IPS DF 6.9 (cell line): ENCODE data around the gene EID1.
"Not testable (repeated sequence)": the region's sequence is repeated elsewhere in the genome, so short reads cannot be mapped to it uniquely, and the experiment has no call there.

Experiments used
- DNase-seq: peaks from one replicate; pipeline ENCODE4 v3.0.0-alpha.2; 2013; ENCODE audit warnings: low read depth, low spot score
- H3K27ac ChIP-seq: one replicate; pipeline ENCODE4 v1.5.1; 2013; ENCODE audit warnings: low read length, control low read depth
- H3K27me3 ChIP-seq: 2 replicates; pipeline ENCODE4 v1.6.1; 2013; ENCODE audit warnings: mild to moderate bottlenecking, low read length; ENCODE audit not compliant: control insufficient read depth, insufficient read depth
- H3K36me3 ChIP-seq: 2 replicates; pipeline ENCODE4 v1.6.1; 2013; ENCODE audit warnings: low read length; ENCODE audit not compliant: control insufficient read depth, insufficient read depth
- H3K4me1 ChIP-seq: 2 replicates; pipeline ENCODE4 v1.6.1; 2013; ENCODE audit warnings: low read length; ENCODE audit not compliant: control insufficient read depth, insufficient read depth
- H3K4me3 ChIP-seq: 2 replicates; pipeline ENCODE4 v1.5.1; 2013; ENCODE audit warnings: mild to moderate bottlenecking, low read length
- H3K9me3 ChIP-seq: 2 replicates; pipeline ENCODE4 v1.6.1; 2013; ENCODE audit warnings: low read length, inconsistent platforms; ENCODE audit not compliant: control insufficient read depth, insufficient read depth
- WGBS: extraction: QIAGEN DNeasy Blood & Tissue Kit; methylation state at CpG from one replicate; pipeline ENCODE4 v1.1.7; 2013; ENCODE audit warnings: mixed read lengths, missing lambda C conversion rate; ENCODE audit not compliant: insufficient read length, insufficient coverage; 5-methylcytosine and 5-hydroxymethylcytosine counted together

EID1 gene

DNA sequence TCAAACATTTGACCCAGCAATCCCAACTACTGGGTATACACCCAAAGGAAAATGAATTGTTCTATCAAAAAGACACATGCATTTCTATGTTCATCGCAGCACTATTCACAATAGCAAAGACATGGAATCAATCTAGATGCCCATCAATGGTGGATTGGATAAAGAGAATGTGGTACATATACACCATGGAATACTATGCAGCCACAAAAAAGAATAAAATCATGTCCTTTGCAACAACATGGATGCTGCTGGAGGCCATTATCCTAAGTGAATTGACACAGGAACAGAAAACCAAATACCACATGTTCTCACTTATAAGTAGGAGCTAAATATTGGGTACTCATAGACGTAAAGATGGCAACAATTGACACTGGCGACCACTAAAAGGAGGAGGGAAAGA, 23.5 kb upstream of the EID1 start:
- DNase-seq, H3K27ac ChIP-seq, H3K4me3 ChIP-seq, H3K9me3 ChIP-seq, H3K36me3 ChIP-seq, H3K27me3 ChIP-seq, H3K4me1 ChIP-seq: not testable (repeated sequence)
- WGBS: no CpG with 5 or more reads among the region's 3 CpGs

DNA sequence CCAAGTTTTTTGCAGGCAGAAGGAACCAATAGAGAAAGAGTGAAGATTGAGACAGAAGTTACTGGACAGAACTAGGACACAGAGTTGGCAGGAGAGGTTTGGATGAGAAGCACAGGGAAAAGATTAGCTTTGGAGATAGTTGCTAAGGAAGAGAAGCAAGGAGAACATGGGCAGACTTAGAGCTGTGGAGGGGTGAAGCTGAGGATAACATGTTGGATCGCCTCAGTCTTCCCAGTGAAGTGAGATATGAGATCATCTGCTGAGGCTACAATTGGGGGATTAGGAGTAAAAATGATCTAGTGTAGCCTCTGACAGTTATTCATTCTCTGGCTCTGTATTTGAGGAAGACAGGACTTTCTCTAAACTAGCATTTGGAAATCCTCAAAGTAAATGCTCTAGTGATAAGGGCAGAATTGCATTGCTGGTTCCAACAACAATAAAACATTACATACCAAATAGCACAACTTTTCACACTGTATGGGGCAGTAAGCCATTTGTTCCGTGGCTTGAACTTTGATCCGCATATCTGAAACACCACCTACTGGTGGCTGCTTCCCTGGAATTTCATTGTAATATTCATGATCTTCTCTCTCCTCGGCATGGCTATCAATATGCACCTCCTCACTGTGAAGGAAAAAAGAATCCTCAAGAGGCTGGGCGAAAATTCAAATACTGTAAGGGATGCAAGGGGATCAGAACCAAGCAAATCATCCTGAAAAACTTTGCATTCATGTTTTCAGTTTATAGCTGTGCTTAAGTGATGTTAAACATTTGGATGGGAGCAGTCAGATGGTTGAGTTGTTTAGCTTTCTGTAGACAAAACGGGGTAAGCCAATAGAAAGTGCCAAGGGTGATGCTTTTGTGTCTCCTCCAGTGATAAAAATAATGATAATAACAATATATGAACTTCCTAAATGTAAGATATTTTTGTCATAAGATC, 22.2 kb upstream of the EID1 start:
- no CpG with 5 or more reads among the region's 6 CpGs for WGBS
- Histone ChIP-seq H3K9me3 (no peaks in the 10 kb centered on the region), H3K4me1 (peaks cover 1% of the 10 kb centered on the region; the same call in 1 of the 2 replicates), H3K27ac (no peak overlapping the region), H3K4me3 (no peak overlapping the region), H3K36me3 (no peaks in the 10 kb centered on the region), H3K27me3 (no peaks in the 10 kb centered on the region)
- no peak for DNase-seq

DNA sequence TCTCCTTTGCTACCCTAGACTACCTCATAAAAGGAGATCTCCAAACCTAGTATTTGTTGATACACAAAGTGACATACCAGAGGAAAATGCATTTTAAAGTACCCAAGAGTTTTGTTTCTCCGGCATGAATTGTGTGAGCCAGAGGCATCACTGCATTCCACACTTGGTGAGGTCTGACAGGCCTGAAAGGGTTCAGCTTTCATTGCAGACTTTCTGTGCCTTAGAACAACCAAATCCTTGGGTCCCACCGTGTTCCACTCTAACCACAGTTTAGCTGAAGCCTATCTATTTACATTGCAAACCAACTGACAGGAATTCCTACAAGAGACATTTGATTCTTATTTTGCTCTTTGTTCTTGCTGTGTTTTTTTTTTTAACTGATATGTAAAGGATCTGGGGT, 21.0 kb upstream of the EID1 start:
- WGBS: no CpG with 5 or more reads among the region's 2 CpGs
- Histone ChIP-seq H3K27ac (no peak overlapping the region), H3K36me3 (no peaks in the 10 kb centered on the region)

DNA sequence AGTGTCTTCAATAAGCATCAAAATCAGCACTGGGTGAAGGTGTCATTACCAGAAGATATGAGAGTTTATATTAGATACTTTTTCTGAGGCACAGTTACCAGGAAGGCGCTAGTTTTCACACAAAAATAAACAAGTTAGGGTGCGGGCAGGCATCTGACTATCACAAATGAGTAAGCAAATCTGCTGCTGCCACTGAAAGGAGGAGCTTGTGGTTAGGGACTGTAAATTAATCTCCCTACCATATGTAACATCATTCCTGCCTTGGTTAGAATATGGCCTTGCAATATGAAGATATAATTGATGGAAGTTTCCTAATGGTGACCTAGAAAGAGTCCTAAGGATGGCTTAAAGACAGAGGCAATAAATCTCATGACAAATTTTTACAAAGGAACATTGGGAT, 19.5 kb upstream of the EID1 start:
- Histone ChIP-seq H3K27ac (no peak overlapping the region), H3K4me3 (no peak overlapping the region), H3K9me3 (no peaks in the 10 kb centered on the region), H3K4me1 (peaks cover 1% of the 10 kb centered on the region; the same call in 1 of the 2 replicates), H3K36me3 (no peaks in the 10 kb centered on the region), H3K27me3 (no peaks in the 10 kb centered on the region)
- DNase-seq: no peak
- WGBS: no CpG with 5 or more reads among the region's 2 CpGs

More for the DNA sequence above, 21.0 kb upstream of the EID1 start:
- DNase-seq: no peak
- no peak overlapping the region for H3K4me3 ChIP-seq
- H3K9me3 ChIP-seq: no peaks in the 10 kb centered on the region
- H3K27me3 ChIP-seq: no peaks in the 10 kb centered on the region
- peaks cover 1% of the 10 kb centered on the region; the same call in 1 of the 2 replicates for H3K4me1 ChIP-seq

DNA sequence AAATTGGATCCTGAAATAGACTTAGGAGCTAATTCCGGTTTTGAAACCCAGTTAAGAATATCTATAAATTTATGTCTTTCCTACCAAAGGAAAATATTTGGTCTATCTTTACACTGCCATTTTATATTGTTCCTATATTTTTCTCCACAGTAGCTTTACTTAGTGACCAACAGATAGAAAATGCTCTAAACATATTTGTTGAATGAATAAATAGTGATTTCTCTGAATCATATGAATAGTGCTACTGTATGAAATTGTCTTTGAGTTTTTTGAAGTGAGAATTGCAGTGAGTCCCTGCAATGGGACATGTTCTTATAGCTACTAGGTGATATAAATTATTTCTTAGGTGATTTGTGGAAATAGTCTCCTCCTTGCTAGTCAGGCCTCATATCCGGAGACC, 18.5 kb upstream of the EID1 start:
- Histone ChIP-seq H3K4me3 (no peak overlapping the region), H3K4me1 (peaks cover 1% of the 10 kb centered on the region; the same call in 1 of the 2 replicates), H3K27ac (no peak overlapping the region), H3K36me3 (no peaks in the 10 kb centered on the region), H3K9me3 (no peaks in the 10 kb centered on the region), H3K27me3 (no peaks in the 10 kb centered on the region)
- no CpG with 5 or more reads among the region's 2 CpGs for WGBS
- no peak for DNase-seq

DNA sequence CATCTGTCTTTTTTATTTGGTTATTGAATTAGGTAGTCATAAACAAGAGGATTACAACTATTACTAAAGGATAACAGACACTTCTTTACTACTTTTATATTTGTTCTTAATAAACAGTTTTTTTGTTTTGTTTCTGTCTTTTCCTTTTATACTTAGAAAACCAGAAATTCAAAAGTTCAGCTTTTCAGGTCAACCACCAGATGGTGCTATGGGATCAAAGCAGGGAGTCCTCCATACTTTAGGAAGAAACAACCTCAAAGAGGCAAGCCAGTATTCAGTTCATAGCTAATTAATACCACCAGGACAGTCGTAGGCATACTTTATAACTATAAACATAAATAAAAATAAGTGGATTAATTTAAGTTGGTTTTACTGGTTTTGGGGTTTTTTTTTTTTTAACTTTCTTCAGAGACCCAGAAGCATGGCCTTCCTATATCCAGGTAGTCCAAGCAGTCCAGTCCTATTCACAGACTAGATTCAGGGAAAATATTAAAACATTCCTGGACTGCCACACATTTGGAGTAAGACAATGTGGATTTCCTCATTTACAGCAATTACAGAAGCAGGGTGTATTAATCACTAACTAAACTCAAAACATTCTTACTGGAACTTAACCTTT, 16.0 kb upstream of the EID1 start:
- H3K36me3 ChIP-seq: no peaks in the 10 kb centered on the region
- no peaks in the 10 kb centered on the region for H3K4me1 ChIP-seq
- no peak overlapping the region for H3K27ac ChIP-seq
- DNase-seq: no peak
- no CpG with 5 or more reads among the region's 1 CpG for WGBS
- no peaks in the 10 kb centered on the region for H3K27me3 ChIP-seq
- no peaks in the 10 kb centered on the region for H3K9me3 ChIP-seq
- no peak overlapping the region for H3K4me3 ChIP-seq

DNA sequence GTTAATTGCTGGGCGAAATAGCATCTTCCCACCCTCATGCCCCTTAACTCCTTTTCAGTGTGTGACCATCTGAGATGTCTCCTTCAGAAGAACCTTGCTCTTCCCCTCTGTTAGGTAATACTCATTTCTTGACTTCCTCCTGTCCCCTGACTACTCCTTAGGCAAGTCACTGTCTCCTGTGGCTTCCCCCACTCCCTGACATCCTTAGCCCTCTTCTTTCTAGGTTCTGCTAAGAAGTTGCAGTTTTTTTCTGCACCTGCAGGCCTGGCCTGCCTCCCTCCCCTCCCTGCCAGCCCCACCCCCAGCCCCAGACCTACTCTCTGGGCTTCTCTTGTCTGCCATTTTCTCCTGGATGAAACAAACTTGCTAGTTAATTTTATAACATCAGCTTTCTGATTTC, 15.2 kb upstream of the EID1 start:
- Histone ChIP-seq H3K27ac (no peak overlapping the region), H3K36me3 (no peaks in the 10 kb centered on the region), H3K9me3 (no peaks in the 10 kb centered on the region), H3K4me1 (no peaks in the 10 kb centered on the region), H3K27me3 (no peaks in the 10 kb centered on the region), H3K4me3 (no peak overlapping the region)
- WGBS: no CpG with 5 or more reads among the region's 1 CpG
- DNase-seq: no peak

DNA sequence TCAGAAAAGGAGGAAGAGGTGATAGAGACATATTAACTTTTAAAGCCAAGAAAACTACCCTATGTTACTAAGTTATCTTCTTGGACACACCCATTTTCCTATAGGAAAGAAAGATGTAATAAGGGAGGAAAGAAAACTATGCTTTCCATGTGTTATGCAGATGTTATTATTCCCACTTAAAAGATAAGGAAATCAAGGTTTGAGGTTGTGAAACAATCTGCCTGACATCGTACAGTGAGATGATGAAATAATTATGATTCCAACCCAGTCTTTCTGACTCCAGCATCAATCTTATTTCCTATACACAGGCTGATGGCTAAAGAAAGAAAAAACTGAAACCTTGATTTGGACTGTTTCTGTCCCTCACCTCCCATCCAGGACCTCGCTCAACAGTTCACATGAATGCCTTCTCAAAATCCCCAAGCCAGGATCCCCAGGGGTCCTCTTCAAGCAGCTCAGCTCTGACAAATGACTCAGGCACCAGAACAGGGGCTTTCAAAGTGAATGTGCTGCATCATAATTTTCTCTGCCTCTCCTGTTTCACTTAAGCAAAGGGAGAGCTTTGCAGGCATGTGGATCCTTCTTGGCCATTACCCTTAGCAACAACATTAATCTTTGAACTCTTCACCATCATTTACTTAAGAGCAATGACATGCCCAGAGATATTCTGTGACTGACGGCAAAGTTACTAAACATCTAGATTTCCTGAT, 12.4 kb upstream of the EID1 start:
- Histone ChIP-seq H3K27ac (no peak overlapping the region), H3K27me3 (no peaks in the 10 kb centered on the region), H3K4me1 (no peaks in the 10 kb centered on the region), H3K9me3 (no peaks in the 10 kb centered on the region), H3K4me3 (no peak overlapping the region), H3K36me3 (no peaks in the 10 kb centered on the region)
- DNase-seq: no peak
- no CpG with 5 or more reads among the region's 3 CpGs for WGBS

DNA sequence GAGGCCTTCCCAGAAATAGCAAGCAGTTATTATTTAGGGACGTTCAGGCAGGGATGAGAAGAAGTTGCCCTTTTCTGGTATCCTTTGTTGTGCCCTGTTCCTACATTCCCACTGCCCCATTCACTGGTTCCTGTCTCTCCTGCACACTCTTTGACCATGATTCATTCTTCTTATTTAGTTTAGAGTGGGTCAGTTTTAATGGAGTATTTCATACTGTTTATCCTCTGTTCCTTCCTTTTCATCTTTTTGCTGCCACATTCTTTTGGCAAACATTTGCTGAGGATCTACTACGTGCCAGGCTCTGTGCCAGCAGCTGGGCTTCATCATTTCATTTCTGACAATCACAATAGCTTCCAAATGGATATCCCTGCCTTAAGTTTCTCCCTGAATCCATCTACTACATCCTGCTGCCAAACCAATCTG, 11.8 kb upstream of the EID1 start:
- Histone ChIP-seq H3K9me3 (no peaks in the 10 kb centered on the region), H3K4me3 (no peak overlapping the region), H3K4me1 (no peaks in the 10 kb centered on the region), H3K36me3 (no peaks in the 10 kb centered on the region), H3K27ac (no peak overlapping the region), H3K27me3 (no peaks in the 10 kb centered on the region)
- WGBS: no CpG with 5 or more reads among the region's 2 CpGs
- no peak for DNase-seq

DNA sequence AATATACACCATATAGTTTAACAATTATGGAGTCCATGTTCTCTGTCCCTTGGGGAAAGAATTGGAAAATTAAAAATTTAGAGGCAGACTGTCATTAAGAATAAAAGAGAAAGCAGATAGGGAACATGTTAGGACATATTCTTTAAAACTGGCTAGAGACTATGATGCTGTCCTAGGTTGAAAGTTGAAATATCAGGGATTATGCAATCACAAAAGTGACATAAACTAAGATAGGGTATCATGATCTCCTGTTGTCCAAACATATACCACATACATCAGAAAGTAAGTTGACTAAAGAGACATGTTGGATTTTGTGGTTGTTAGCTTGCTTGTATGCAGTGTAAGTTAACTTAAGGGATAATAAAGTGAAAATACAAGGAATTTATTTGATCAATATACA, 9.9 kb upstream of the EID1 start:
- Histone ChIP-seq H3K4me1 (no peaks in the 10 kb centered on the region), H3K36me3 (no peaks in the 10 kb centered on the region), H3K27me3 (no peaks in the 10 kb centered on the region), H3K4me3 (no peak overlapping the region), H3K27ac (no peak overlapping the region), H3K9me3 (no peaks in the 10 kb centered on the region)
- no peak for DNase-seq
